Jurkat, Clone E6-1 (cell line): ENCODE measurements around the gene RPL15.
"Not testable (repeated sequence)": the region's sequence is repeated elsewhere in the genome, so short reads cannot be mapped to it uniquely, and the experiment has no call there.

ENCODE experiments used
- DNase-seq: peaks from one replicate; pipeline ENCODE4 v3.0.0-alpha.2; 2011; ENCODE audit warnings: low read depth, low spot score
- H3K4me3 ChIP-seq: 2 replicates; pipeline ENCODE4 v1.5.1; 2011; ENCODE audit warnings: mild to moderate bottlenecking, low read length, control low read depth, moderate library complexity

RPL15 gene

DNA sequence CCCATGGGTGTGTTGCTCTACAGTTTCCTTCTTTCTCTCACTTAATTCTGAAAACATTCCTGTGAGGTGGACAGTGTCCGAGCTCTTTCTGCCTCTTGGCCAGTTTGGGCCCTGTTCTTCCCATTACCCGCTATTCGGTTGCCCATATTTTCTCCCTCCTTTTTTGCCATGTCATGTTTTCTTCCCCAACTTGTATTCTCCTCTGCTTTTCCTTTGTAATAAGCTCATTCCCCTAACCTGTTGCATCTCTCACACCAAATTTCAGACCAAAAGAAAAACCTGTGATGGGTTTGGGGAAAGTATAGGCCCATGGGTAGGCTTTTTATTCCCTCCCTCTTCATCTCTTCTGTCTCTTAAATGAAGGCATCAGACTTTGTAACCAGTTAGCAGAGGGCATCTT is 30.6 kb upstream of the RPL15 start:
- no peak for DNase-seq
- H3K4me3 ChIP-seq: no peak overlapping the region

DNA sequence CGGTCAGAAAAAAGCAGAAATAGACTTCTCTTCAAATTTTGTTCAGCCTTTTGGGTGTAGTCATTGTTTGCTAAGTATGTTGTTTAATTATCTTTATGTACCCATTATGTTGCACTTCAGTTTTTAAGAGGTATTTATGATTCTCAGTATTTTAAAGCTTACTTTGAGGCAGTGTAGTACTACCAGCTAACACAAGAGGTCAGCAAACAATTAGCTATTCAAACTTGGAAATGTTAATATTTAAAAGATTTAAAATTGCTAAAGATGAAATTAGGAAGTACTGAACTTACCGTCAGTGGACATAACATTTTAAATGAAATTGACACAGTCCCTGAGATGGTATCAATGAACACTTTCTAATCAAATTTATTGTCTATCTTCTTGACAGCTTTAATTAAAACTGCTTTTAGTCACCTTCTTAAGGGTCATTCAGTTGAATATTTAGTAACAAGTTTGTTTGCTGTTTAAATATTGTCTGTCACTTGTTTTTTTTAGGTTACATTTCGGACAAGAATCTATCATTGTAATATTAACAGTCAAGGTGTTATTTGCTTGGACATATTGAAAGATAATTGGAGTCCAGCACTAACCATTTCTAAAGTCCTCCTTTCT is 28.2 kb upstream of the RPL15 start:
- peak; percentile 37 for DNase-seq

DNA sequence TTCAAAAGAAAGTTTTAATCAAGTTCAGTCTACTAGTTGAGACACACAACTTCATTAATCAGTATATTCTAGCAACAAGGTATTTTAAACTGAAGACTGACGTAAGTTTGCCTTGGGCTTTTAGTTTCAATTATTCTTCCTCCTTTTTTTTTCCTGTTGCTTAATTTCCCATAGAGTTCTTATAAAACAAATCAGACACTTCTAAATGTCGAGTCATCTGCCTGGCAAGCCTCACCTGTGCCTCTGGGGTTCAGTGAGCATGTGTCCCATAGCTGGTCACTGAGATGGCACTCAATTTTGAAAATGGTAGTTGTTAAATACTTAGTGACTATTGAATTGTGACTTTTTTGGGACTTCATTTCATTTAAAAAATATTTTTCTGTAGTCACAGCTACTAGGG is 27.5 kb upstream of the RPL15 start:
- H3K4me3 ChIP-seq: no peak overlapping the region
- no peak for DNase-seq

More for the DNA sequence above, 28.2 kb upstream of the RPL15 start:
- no peak overlapping the region for H3K4me3 ChIP-seq

DNA sequence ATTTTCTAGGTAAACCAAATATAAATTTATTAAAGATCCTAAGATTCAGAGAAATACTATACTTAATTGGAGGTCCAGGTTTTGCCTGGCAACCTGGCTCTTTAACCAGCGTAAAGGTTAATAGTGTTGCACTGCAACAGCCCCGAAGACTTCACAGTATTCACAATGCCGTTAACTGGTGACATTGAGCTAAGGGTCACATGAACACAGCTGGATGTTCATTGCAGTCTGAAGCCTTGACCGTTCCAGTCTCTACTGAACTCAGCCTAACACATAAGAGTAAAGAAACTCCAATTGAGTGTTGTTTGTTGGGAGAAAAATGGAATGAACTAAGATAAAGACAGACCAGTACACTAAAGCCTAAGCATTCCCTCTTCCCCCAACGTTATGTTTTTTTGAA is 27.0 kb upstream of the RPL15 start:
- DNase-seq: no peak
- H3K4me3 ChIP-seq: no peak overlapping the region

- DNase-seq: no peak
- H3K4me3 ChIP-seq: no peak overlapping the region
These were observed 22.5 kb upstream of the RPL15 start for GRCh38 chr3:23894254-23895061.

DNA sequence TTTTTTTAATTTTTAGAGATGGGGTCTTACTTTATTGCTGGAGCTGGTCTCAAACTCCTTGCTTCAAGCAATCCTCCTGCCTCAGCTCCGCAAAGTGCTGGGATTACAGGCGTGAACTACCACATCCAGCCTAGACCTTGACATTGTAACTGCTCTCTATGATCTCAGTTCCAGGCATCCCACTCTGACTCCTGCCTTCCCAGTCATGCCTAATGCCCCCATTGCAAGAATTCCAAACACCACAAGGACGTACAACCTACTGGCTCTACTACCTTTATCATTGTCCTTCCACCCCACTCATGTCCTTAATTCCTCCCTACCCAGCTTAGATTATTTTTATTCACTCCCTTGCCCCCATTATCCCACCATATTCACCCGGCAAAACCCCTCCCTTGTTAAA is 21.8 kb upstream of the RPL15 start:
- DNase-seq: no peak
- H3K4me3 ChIP-seq: no peak overlapping the region

GRCh38 chr3:23900744-23901143 is 16.2 kb upstream of the RPL15 start:
- H3K4me3 ChIP-seq: no peak overlapping the region
- no peak for DNase-seq

- DNase-seq: no peak
- H3K4me3 ChIP-seq: no peak overlapping the region
These were observed 12.4 kb upstream of the RPL15 start for GRCh38 chr3:23904545-23904944.

GRCh38 chr3:23909341-23909740 is 7.6 kb upstream of the RPL15 start:
- no peak for DNase-seq
- H3K4me3 ChIP-seq: no peak overlapping the region

DNA sequence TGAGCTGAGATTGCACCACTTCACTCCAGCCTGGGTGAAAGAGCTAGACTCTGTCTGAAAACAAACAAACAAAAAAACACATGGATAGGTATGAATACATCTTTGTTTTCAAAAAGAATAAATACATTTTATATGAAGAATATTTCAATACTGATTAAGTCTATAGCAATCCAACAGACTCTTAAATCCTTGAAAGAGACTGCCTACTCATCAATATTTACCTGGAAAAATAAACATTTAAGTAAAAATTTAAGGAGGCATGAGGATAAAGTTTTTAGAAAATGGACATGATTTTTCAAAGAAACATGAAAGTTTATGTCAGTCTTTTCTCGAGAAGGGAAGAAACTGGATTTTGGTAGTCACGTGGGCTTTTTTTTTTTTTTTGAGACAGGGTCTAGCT is 5.5 kb upstream of the RPL15 start:
- H3K4me3 ChIP-seq: no peak overlapping the region
- no peak for DNase-seq

GRCh38 chr3:23912335-23912734 is 4.6 kb upstream of the RPL15 start:
- H3K4me3 ChIP-seq, DNase-seq: not testable (repeated sequence)

- no peak for DNase-seq
- H3K4me3 ChIP-seq: no peak overlapping the region
These were observed 3.8 kb upstream of the RPL15 start for GRCh38 chr3:23913182-23913581.

DNA sequence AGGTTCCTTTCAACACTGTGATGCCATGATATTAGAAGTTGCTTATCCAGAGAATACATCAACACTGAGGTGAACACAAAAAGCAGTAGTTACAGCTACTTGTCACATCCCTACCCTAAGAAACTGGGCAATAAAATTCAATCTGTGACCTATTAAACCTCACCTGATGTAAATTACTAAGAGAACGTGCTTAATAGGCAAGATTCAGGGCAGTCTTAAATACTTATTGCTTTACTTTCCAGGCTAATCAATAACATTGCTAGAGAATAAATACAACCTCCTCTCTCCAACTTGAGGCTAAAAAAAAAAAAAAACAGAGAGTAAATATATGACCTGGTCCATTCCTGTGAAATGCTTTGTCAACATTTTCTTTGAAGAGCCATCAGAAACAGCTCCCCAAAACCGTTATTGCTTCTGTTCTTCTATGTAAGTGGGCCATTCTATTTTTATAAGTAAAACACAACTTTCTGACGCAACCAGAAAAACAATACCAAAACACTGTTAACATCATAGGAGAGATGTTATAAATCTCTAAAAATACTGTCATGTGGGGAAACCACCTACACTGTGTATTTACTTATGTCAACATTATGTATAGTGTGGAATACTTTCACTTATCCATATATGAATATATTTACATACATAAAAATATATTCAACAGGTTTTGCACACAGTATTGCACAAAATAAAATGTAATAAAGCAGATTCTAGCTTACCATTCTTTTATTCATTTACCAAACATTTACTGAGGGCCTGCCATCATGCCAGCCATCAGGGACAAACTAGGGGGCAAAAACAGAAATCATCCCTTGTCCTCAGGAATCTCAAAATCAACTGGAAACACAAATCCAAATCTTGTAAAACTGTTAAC is 2.8 kb upstream of the RPL15 start:
- H3K4me3 ChIP-seq: no peak overlapping the region
- DNase-seq: no peak

- H3K4me3 ChIP-seq: no peak overlapping the region
- DNase-seq: no peak
These were observed 1.3 kb upstream of the RPL15 start for GRCh38 chr3:23915537-23916108.

DNA sequence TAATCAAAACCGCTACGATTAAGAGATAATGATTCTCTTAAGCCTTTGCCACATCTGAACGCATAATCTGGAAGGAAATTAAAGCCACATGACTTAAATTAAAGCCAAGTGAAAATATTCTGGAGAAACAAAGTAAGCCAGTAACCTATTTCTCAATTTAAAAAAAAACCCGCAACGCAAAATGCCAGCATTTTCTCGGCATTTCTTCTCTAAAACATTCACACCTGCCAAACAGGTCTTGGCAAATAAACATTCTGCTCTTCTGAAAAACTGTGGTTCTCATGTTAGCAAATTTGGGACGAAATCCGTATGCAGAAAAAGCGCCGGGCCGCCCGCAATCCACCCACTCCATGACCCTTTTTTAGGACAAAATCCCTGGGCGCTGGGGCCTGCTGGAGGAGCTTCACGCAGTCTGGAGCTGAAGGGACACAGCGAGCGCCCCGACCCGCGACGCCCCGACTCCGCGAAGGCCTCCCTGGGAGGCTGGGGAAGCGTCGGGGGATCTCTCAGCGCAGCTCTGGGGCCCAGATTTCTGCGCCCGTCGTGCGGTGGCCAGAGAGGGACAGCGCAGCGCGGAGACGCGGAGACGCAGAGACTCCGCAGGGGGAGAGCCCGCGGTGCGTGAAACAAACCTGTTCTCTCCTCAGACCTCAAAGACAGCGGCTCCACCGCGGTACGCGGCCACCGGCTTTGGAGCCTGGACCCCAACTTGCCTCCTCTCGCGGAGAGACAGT is 613 bp upstream of the RPL15 start:
- DNase-seq: peak; percentile 37
- H3K4me3 ChIP-seq: peak overlapping the region; percentile 92

DNA sequence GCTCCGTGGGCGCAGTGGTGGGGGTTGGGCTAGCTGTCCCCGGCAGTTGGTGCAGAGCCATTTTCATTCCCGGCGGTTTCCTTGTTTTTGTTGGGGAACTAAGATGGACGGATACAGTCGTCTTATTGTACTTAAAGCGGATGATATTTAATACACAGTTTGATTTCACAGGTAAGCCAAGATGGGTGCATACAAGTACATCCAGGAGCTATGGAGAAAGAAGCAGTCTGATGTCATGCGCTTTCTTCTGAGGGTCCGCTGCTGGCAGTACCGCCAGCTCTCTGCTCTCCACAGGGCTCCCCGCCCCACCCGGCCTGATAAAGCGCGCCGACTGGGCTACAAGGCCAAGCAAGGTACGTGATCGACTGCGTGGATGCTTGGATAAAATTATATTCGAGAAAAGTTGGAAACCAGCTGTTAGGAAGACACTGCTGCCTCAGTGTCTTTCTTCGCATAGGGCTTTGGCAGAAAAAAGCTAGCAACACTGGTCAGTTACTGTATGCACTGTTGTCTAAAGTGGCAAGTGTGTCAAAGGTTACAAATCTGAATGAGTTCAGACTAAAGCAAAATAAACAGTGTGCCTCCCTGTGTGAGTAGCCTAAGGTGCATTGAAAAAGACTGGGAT is 859 bp downstream of the RPL15 start:
- DNase-seq: peak; percentile 41
- H3K4me3 ChIP-seq: peak overlapping the region; percentile 92

DNA sequence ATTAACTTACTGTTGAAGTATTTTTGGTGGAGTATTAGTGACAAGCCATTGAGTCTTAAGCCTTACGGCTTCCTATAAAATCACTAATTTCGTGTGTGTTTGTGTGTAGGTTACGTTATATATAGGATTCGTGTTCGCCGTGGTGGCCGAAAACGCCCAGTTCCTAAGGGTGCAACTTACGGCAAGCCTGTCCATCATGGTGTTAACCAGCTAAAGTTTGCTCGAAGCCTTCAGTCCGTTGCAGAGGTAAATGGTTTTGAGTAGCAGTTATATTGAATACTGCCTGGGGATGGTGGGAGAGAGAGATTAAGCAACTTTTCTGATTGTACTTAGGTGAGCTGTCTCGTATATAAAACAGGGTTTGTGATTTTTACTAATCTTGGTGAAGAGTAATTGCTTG is 1.4 kb downstream of the RPL15 start:
- not testable (repeated sequence) for DNase-seq
- H3K4me3 ChIP-seq: peak overlapping the region; percentile 92

GRCh38 chr3:23919628-23920027 is 2.7 kb downstream of the RPL15 start:
- DNase-seq: no peak
- no peak overlapping the region for H3K4me3 ChIP-seq
